Measurements from ENCODE around the gene HINFP. TPM values are rescaled to one million over a fixed set of nuclear protein-coding genes. Genes with fewer than 3 reads are reported as not detected.

The HINFP gene
- total and polyA plus RNA-seq, 9 of the 15 experiments (the other 6 are each of a cell fraction or from before 2014, with no cell fraction given), result 13.8 to 34.1 (median 22.5) TPM

GRCh38 chr11:119087747-119088241 is 33.6 kb upstream of the HINFP start (continued):
- TF ChIP-seq PRDM10 (IDR thresholded peaks at IDR 0.05; ENCODE audit: partially characterized antibody) (no peak), TRIM28 (IDR thresholded peaks at IDR 0.05) (peak; percentile 45; the same call in 1 of the 2 replicates), POLR2H (tag; IDR thresholded peaks at IDR 0.05; ENCODE audit: low read depth) (no peak), PYGO2 (tag; IDR thresholded peaks at IDR 0.05) (peak; percentile 60; the same call in 1 of the 2 replicates), ZNF707 (CRISPR knock-in tag; conservative IDR thresholded peaks at IDR 0.05) (no peak), SMARCB1 (IDR thresholded peaks at IDR 0.05; ENCODE audit: insufficient read length, low read depth) (no peak), ZNF175 (CRISPR knock-in tag; IDR thresholded peaks at IDR 0.05; ENCODE audit: low read depth) (no peak), HMG20A (CRISPR knock-in tag; conservative IDR thresholded peaks at IDR 0.05) (no peak), CBX5 (IDR thresholded peaks at IDR 0.05; ENCODE audit: borderline replicate concordance, low read depth) (no peak), NKRF (IDR thresholded peaks at IDR 0.05; ENCODE audit: borderline replicate concordance) (peak; percentile 57), SRSF3 (IDR thresholded peaks at IDR 0.05; ENCODE audit: insufficient read depth, low read length) (no peak), ZNF76 (CRISPR knock-in tag; IDR thresholded peaks at IDR 0.05; ENCODE audit: borderline replicate concordance) (no peak), PCBP2 (IDR thresholded peaks at IDR 0.05; ENCODE audit: low read depth, low read length, poor library complexity, severe bottlenecking) (no peak), SLC30A9 (CRISPR knock-in tag; IDR thresholded peaks at IDR 0.05) (no peak), OTX1 (CRISPR knock-in tag; IDR thresholded peaks at IDR 0.05) (no peak), ZNF146 (CRISPR knock-in tag; IDR thresholded peaks at IDR 0.05; ENCODE audit: unreplicated experiment) (no peak), BDP1 (IDR thresholded peaks at IDR 0.05; ENCODE audit: insufficient read depth, insufficient read length) (no peak)
